K562 (cell line): ENCODE measurements around the gene SEC31A. TPM values are rescaled to one million over a fixed set of nuclear protein-coding genes. Genes with fewer than 3 reads are reported as not detected.

Experiments used
- ATAC-seq: fragments of 200-7000 bp; cut with Tn5 transposase; 3 replicates; pipeline ENCODE4 v1.9.1; 2020; ENCODE audit warnings: moderate library complexity
- BruUV-seq: library from RNA; stranded (reverse); fragments of 400-500 nt; replicated peaks from 2 replicates; lab custom pipeline; 2021; lab: Mats Ljungman, UMichigan
- CTCF ChIA-PET: fragments of 300-600 bp; formaldehyde crosslinking; extraction: SDS; loops from one replicate; lab custom pipeline; 2021; ENCODE audit warnings: low intra/inter-chr PET ratio; lab: Yijun Ruan, JAX
- POLR2A ChIA-PET: fragments of 300-600, 350-650 bp; sonication (Branson Sonifier 250); formaldehyde crosslinking; extraction: SDS; loops from one replicate; lab custom pipeline; 2021; ENCODE audit warnings: antibody characterized with exemption, inconsistent platforms; lab: Yijun Ruan, JAX
- DNase-seq, 4 experiments: peaks; one replicate each; pipeline versions ENCODE4 v3.0.0 to v3.0.0-alpha.2; 2011 to 2018; ENCODE audit warnings: low spot score in 3 of 4, mixed read lengths in 3 of 4; ENCODE audit errors: extremely low read depth in 1 of 4
- FAIRE-seq: peaks from 2 replicates; lab custom pipeline; 2011; peaks lifted over from hg19 to GRCh38; lab: Jason Lieb, UNC
- H2AFZ ChIP-seq: 2 replicates; pipeline ENCODE4 v1.6.0; 2011; ENCODE audit warnings: low read depth, low read length, control low read depth, inconsistent platforms
- H3K27ac ChIP-seq: fragments of 200-600 bp; 3 replicates; pipeline ENCODE4 v1.8.0; 2011; ENCODE audit warnings: low read depth, mild to moderate bottlenecking, control low read depth, inconsistent platforms, low read length, moderate library complexity, mixed read lengths; ENCODE audit errors: extremely low read depth
- H3K27me3 ChIP-seq, 2 experiments: fragments of 300-600 bp in 1 of 2; 2 replicates in 1 of 2; 3 replicates in 1 of 2; pipeline versions ENCODE4 v1.6.0 to v1.8.0; 2011; ENCODE audit warnings: inconsistent platforms in 2 of 2, low read length in 2 of 2, mild to moderate bottlenecking in 1 of 2, mixed read lengths in 1 of 2, moderate library complexity in 1 of 2; ENCODE audit not compliant: control insufficient read depth in 2 of 2, insufficient read depth in 2 of 2
- H3K36me3 ChIP-seq: fragments of 300-600 bp; 3 replicates; pipeline ENCODE4 v1.8.0; 2011; ENCODE audit warnings: mild to moderate bottlenecking, low read length, inconsistent platforms; ENCODE audit not compliant: control insufficient read depth, insufficient read depth
- H3K4me1 ChIP-seq, 2 experiments: fragments of 200-600 bp in 1 of 2; replicated peaks in 1 of 2; 2 replicates in 1 of 2; 3 replicates in 1 of 2; pipeline versions ENCODE4 v1.5.1 to v1.8.0; 2011; ENCODE audit warnings: inconsistent platforms in 2 of 2, low read length in 2 of 2, mild to moderate bottlenecking in 1 of 2, mixed read lengths in 1 of 2, moderate library complexity in 1 of 2; ENCODE audit not compliant: control insufficient read depth in 2 of 2, insufficient read depth in 2 of 2
- H3K4me2 ChIP-seq: 2 replicates; pipeline ENCODE4 v1.6.1; 2011; ENCODE audit warnings: low read length, control low read depth, inconsistent platforms, mixed read lengths; ENCODE audit not compliant: insufficient read depth
- H3K4me3 ChIP-seq: fragments of 200-600 bp; sonication (generic), shearing (Covaris generic); 2 replicates; pipeline ENCODE4 v1.5.1; 2016; ENCODE audit warnings: control low read depth, inconsistent platforms
- H3K79me2 ChIP-seq: fragments of 200-600 bp; 3 replicates; pipeline ENCODE4 v1.8.0; 2011; ENCODE audit warnings: low read length, inconsistent platforms; ENCODE audit not compliant: control insufficient read depth, insufficient read depth
- H3K9ac ChIP-seq, 2 experiments: 2 replicates each; pipeline versions ENCODE4 v1.6.0 to v1.6.1; 2011; ENCODE audit warnings: low read depth in 2 of 2, low read length in 2 of 2, control low read depth in 1 of 2, inconsistent platforms in 1 of 2, mild to moderate bottlenecking in 1 of 2, mixed read lengths in 1 of 2; ENCODE audit not compliant: insufficient read depth in 1 of 2
- H3K9me1 ChIP-seq: one replicate; pipeline ENCODE4 v1.6.0; 2011; ENCODE audit warnings: inconsistent platforms, mild to moderate bottlenecking, low read length, moderate library complexity; ENCODE audit not compliant: control insufficient read depth, insufficient read depth
- H3K9me3 ChIP-seq: replicated peaks from 2 replicates; pipeline ENCODE4 v1.5.1; 2011; ENCODE audit warnings: low read depth, low read length, inconsistent platforms; ENCODE audit not compliant: control insufficient read depth, insufficient read depth
- H4K20me1 ChIP-seq: replicated peaks from 2 replicates; pipeline ENCODE4 v1.6.1; 2011; ENCODE audit warnings: low read length, inconsistent platforms, mixed read lengths; ENCODE audit not compliant: control insufficient read depth, insufficient read depth
- E2F3 ChIP-seq: fragments of 250-450 bp; sonication (Bioruptor Pico); IDR thresholded peaks from 2 replicates; pipeline ENCODE4 v1.4.0; 2020; ENCODE audit warnings: mild to moderate bottlenecking
- EGR1 ChIP-seq: fragments of 450-650 bp; conservative IDR thresholded peaks from 2 replicates; pipeline ENCODE4 v1.6.1; 2017; ENCODE audit warnings: mild to moderate bottlenecking
- JUN ChIP-seq, 2 experiments: sonication (generic) in 1 of 2; formaldehyde crosslinking in 1 of 2; IDR thresholded peaks; 2 replicates each; pipeline versions ENCODE4 v1.6.1 to v1.8.0; 2012 to 2022; ENCODE audit warnings: borderline replicate concordance in 2 of 2, mild to moderate bottlenecking in 2 of 2, improper control_type of control experiment in 1 of 2, low read depth in 1 of 2, low read length in 1 of 2, missing genetic modification reagents in 1 of 2
- MYBL2 ChIP-seq, 2 experiments: fragments of 450-650 bp in 1 of 2; sonication (generic) in 1 of 2; formaldehyde crosslinking in 1 of 2; IDR thresholded peaks; 2 replicates each; pipeline versions ENCODE4 v1.6.1 to v1.8.1; 2017 to 2022; ENCODE audit warnings: borderline replicate concordance in 1 of 2, inconsistent platforms in 1 of 2, low read depth in 1 of 2, mild to moderate bottlenecking in 1 of 2, missing genetic modification reagents in 1 of 2, moderate library complexity in 1 of 2
- SIN3A ChIP-seq, 2 experiments: fragments of 150-350 bp in 1 of 2; IDR thresholded peaks; 2 replicates each; pipeline ENCODE4 v1.6.1; 2011 to 2016; ENCODE audit warnings: borderline replicate concordance in 2 of 2, low read depth in 2 of 2, low read length in 2 of 2, mild to moderate bottlenecking in 2 of 2, moderate library complexity in 2 of 2; ENCODE audit not compliant: control insufficient read depth in 1 of 2
- TRIM28 ChIP-seq: fragments of 450-650 bp; IDR thresholded peaks from 2 replicates; pipeline ENCODE4 v1.6.1; 2017
- U2AF2 ChIP-seq: fragments of 200-400 bp; formaldehyde crosslinking; optimal IDR thresholded peaks from 2 replicates; pipeline ENCODE3; 2017; ENCODE audit warnings: low read depth, mild to moderate bottlenecking, low read length
- WGBS: fragments of 100-300 bp; shearing (Covaris generic); methylation state at CpG from one replicate; pipeline ENCODE4 v1.1.6; 2016; ENCODE audit warnings: low coverage, mixed read lengths; ENCODE audit not compliant: insufficient coverage; ENCODE audit errors: missing lambda C conversion rate; 5-methylcytosine and 5-hydroxymethylcytosine counted together
- in situ Hi-C: fragments of 300-500 bp; cut with MboI; formaldehyde crosslinking; loops from 4 replicates; pipeline ENCODE4 v1.15.0; 2018; ENCODE audit warnings: inconsistent platforms, mixed read lengths
- intact Hi-C: fragments of 100-400 bp; cut with micrococcal nuclease; formaldehyde crosslinking; loops from 2 replicates; pipeline ENCODE4 v1.14.2; 2022
- polyA plus RNA-seq, 8 experiments: library from polyadenylated mRNA; depleted of rRNA in 4 of 8; stranded (reverse) in 5 of 8; unstranded in 3 of 8; fragments of >200 nt; fragmentation: Nextera tagmentation in 2 of 8; fragmentation: Illumina TruSeq in 1 of 8; extraction: Ambion mirVana in 2 of 8; extraction: Trizol in 1 of 8; gene quantifications; 2 replicates each; pipeline versions ENCODE4 v1.2.1 to v1.2.3, GENCODE V29; 2011 to 2014; ENCODE audit warnings: inconsistent platforms in 1 of 8, missing spikeins in 1 of 8
- total RNA-seq, 7 experiments: library from RNA; depleted of rRNA in 6 of 7; stranded (reverse); fragments of >200 nt in 6 of 7; fragmentation: Illumina TruSeq in 2 of 7; extraction: Trizol in 2 of 7; gene quantifications; 2 replicates each; pipeline versions ENCODE4 v1.2.1 to v1.2.3, GENCODE V29; 2011 to 2021; ENCODE audit warnings: low replicate concordance in 1 of 7
- TF ChIP-seq, protein P1 (sequence below): fragments of 450-650 bp; IDR thresholded peaks from 2 replicates; pipeline ENCODE4 v1.6.1; 2016; ENCODE audit warnings: missing biosample characterization, missing genetic modification characterization
- TF ChIP-seq, protein P2 (sequence below): fragments of 250-450 bp; sonication (Bioruptor Pico); IDR thresholded peaks from 2 replicates; pipeline ENCODE4 v1.9.0; 2021; ENCODE audit warnings: mild to moderate bottlenecking
- TF ChIP-seq, protein P3 (sequence below): sonication (generic); formaldehyde crosslinking; IDR thresholded peaks from 2 replicates; pipeline ENCODE4 v1.8.1; 2023; ENCODE audit warnings: missing genetic modification reagents, mild to moderate bottlenecking, borderline replicate concordance

Gene SEC31A
- total and polyA plus RNA-seq, 9 of the 15 experiments (the other 6 are each of a cell fraction or from before 2014, with no cell fraction given): 78.9 to 241 (median 173) TPM

DNA sequence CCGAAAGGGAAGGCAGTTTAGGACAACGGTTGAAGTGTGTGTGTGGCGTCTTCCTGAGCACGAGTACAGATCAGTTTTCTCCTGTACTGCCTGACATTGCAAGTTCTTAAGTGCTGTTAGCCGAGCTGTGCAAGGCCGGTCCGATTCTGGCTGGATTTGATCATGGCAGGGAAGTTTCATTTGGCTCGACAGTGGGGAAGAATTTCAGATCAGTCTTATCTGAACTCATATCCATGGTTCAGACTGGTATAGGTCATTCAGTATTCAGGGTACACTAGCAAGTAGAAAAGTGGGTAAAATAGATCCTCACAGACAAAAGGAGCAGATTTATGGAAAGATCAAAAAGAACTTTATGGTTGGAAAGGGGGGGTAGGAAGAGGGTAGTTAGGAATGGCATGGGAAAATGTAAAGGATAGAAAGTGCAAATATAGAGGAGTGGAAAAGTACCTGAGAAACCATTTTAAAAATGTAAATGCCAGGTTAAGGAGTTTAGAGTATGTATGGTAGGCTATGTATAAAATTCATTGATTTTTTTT, 10.3 kb upstream of the SEC31A start (continued):
- TF ChIP-seq, protein P1, sequence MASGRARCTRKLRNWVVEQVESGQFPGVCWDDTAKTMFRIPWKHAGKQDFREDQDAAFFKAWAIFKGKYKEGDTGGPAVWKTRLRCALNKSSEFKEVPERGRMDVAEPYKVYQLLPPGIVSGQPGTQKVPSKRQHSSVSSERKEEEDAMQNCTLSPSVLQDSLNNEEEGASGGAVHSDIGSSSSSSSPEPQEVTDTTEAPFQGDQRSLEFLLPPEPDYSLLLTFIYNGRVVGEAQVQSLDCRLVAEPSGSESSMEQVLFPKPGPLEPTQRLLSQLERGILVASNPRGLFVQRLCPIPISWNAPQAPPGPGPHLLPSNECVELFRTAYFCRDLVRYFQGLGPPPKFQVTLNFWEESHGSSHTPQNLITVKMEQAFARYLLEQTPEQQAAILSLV (tag): no peak
- TF ChIP-seq E2F3 (CRISPR knock-in tag) (no peak), SIN3A (IDR thresholded peaks at IDR 0.05; ENCODE audit: borderline replicate concordance in 2 of 2, control insufficient read depth in 1 of 2, low read depth in 2 of 2, low read length in 2 of 2) (peak in 1 of 2 experiments; percentile 28; a peak in 1 of 4 replicates)

GRCh38 chr4:82900411-82901182, 9.6 kb upstream of the SEC31A start, which contains the start of gene THAP9:
THAP9 (plus strand) TSS chr4:82900735; CDS start chr4:82900803, 68 bp downstream.
- intact Hi-C loops (loop anchor here (2.0 to 5.0 kb wide), 4 partner anchors 112 to 528 kb away; partner anchors contain the start of genes COPS4, COQ2 and HNRNPD), in situ Hi-C loops (no loop called here)
- ChIA-PET CTCF (no interaction called here), POLR2A (interaction anchor here (0.6 to 3.1 kb wide), 25 partner anchors 8 to 385 kb away, joined by 3 to 39 read pairs (median 4); partner anchors contain the start of genes COPS4, COQ2, LIN54 and SEC31A)
- ATAC-seq (peak; percentile 92), DNase-seq (peak; percentile 94 to 99 (median 96)), FAIRE-seq (peak; percentile 99)
- Histone ChIP-seq H3K79me2 (peaks cover 70% of the 10 kb centered on the region), H3K27ac (peak within 1 kb of the TSS; percentile 100), H3K4me2 (peak within 1 kb of the TSS; percentile 100), H4K20me1 (peaks cover 7% of the 10 kb centered on the region; the same call in 1 of the 2 replicates), H3K36me3 (peaks cover 35% of the 10 kb centered on the region), H3K9ac (peak within 1 kb of the TSS; percentile 86 to 99), H3K9me3 (no peaks in the 10 kb centered on the region), H2AFZ (peak within 1 kb of the TSS; percentile 92), H3K9me1 (no peaks in the 10 kb centered on the region), H3K4me1 (peaks cover 5 to 11% of the 10 kb centered on the region in 2 experiments; a peak in 4 of 5 replicates), H3K4me3 (peak within 1 kb of the TSS; percentile 75), H3K27me3 (no peaks in the 10 kb centered on the region)
- no TSS peak for BruUV-seq
- WGBS: under 1% methylated on average over 63 of the region's 67 CpGs
- TF ChIP-seq U2AF2: no peak
- TF ChIP-seq TRIM28: peak; percentile 18; the same call in 1 of the 2 replicates
- TF ChIP-seq EGR1: peak; percentile 55; the same call in 1 of the 2 replicates
- TF ChIP-seq, protein P2, sequence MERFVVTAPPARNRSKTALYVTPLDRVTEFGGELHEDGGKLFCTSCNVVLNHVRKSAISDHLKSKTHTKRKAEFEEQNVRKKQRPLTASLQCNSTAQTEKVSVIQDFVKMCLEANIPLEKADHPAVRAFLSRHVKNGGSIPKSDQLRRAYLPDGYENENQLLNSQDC (CRISPR knock-in tag): 0 out of 2 replicates have a peak, but pooled peaks have one; percentile 2
- TF ChIP-seq JUN (IDR thresholded peaks at IDR 0.05; ENCODE audit: borderline replicate concordance, low read depth, low read length): 0 out of 2 replicates have a peak, but pooled peaks have one; percentile 7
- peak; percentile 95 for TF ChIP-seq JUN (CRISPR knock-in tag; IDR thresholded peaks at IDR 0.05; ENCODE audit: borderline replicate concordance)
- 0 out of 2 replicates have a peak, but pooled peaks have one; percentile 29 for TF ChIP-seq MYBL2 (IDR thresholded peaks at IDR 0.05; ENCODE audit: low read depth)
- TF ChIP-seq MYBL2 (CRISPR knock-in tag; IDR thresholded peaks at IDR 0.05; ENCODE audit: borderline replicate concordance): no peak
- TF ChIP-seq, protein P3, sequence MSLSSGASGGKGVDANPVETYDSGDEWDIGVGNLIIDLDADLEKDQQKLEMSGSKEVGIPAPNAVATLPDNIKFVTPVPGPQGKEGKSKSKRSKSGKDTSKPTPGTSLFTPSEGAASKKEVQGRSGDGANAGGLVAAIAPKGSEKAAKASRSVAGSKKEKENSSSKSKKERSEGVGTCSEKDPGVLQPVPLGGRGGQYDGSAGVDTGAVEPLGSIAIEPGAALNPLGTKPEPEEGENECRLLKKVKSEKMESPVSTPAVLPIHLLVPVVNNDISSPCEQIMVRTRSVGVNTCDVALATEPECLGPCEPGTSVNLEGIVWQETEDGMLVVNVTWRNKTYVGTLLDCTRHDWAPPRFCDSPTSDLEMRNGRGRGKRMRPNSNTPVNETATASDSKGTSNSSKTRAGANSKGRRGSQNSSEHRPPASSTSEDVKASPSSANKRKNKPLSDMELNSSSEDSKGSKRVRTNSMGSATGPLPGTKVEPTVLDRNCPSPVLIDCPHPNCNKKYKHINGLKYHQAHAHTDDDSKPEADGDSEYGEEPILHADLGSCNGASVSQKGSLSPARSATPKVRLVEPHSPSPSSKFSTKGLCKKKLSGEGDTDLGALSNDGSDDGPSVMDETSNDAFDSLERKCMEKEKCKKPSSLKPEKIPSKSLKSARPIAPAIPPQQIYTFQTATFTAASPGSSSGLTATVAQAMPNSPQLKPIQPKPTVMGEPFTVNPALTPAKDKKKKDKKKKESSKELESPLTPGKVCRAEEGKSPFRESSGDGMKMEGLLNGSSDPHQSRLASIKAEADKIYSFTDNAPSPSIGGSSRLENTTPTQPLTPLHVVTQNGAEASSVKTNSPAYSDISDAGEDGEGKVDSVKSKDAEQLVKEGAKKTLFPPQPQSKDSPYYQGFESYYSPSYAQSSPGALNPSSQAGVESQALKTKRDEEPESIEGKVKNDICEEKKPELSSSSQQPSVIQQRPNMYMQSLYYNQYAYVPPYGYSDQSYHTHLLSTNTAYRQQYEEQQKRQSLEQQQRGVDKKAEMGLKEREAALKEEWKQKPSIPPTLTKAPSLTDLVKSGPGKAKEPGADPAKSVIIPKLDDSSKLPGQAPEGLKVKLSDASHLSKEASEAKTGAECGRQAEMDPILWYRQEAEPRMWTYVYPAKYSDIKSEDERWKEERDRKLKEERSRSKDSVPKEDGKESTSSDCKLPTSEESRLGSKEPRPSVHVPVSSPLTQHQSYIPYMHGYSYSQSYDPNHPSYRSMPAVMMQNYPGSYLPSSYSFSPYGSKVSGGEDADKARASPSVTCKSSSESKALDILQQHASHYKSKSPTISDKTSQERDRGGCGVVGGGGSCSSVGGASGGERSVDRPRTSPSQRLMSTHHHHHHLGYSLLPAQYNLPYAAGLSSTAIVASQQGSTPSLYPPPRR (CRISPR knock-in tag): peak; percentile 77; the same call in 1 of the 2 replicates
